Kidney (tissue), 14 donors: ENCODE data around the gene NOC4L. TPM values are rescaled to one million over a fixed set of nuclear protein-coding genes. Genes with fewer than 3 reads are reported as not detected.

Source experiments
- DNase-seq, 5 donors: peaks; one replicate each; pipeline ENCODE4 v3.0.0-alpha.2; 2013 to 2020
- FAIRE-seq: peaks from 2 replicates; lab custom pipeline; 2012; peaks lifted over from hg19 to GRCh38; lab: Jason Lieb, UNC
- H3K27ac ChIP-seq, 2 donors: one replicate each; pipeline ENCODE4 v1.7.0; 2013; ENCODE audit warnings: low read depth in 2 of 2, low read length in 2 of 2, inconsistent platforms in 1 of 2
- H3K27me3 ChIP-seq: one replicate; pipeline ENCODE4 v1.7.1; 2013; ENCODE audit warnings: low read length, inconsistent platforms; ENCODE audit not compliant: control insufficient read depth, insufficient read depth
- H3K36me3 ChIP-seq, 3 donors: one replicate each; pipeline versions ENCODE4 v1.7.0 to v1.7.1; 2013; ENCODE audit warnings: low read length in 3 of 3, control low read depth in 1 of 3, inconsistent platforms in 1 of 3; ENCODE audit not compliant: insufficient read depth in 3 of 3, control insufficient read depth in 2 of 3
- H3K4me1 ChIP-seq, 3 donors: one replicate each; pipeline versions ENCODE4 v1.7.0 to v1.7.1; 2013; ENCODE audit warnings: low read length in 3 of 3, inconsistent platforms in 1 of 3, low read depth in 1 of 3; ENCODE audit not compliant: control insufficient read depth in 2 of 3, insufficient read depth in 2 of 3
- H3K4me3 ChIP-seq, 3 donors: one replicate each; pipeline versions ENCODE4 v1.7.0 to v1.8.1; 2013; ENCODE audit warnings: low read length in 3 of 3, control low read depth in 1 of 3, inconsistent platforms in 1 of 3
- H3K9ac ChIP-seq, 3 donors: one replicate each; pipeline versions ENCODE4 v1.7.0 to v1.7.1; 2013; ENCODE audit warnings: low read length in 3 of 3, control low read depth in 1 of 3, inconsistent platforms in 1 of 3
- H3K9me3 ChIP-seq, 3 donors: one replicate each; pipeline versions ENCODE4 v1.7.0 to v1.7.1; 2013; ENCODE audit warnings: low read length in 3 of 3, control low read depth in 1 of 3, inconsistent platforms in 1 of 3; ENCODE audit not compliant: control insufficient read depth in 2 of 3, insufficient read depth in 1 of 3
- CTCF ChIP-seq: IDR thresholded peaks from 3 replicates; pipeline ENCODE4 v1.5.1; 2012; ENCODE audit warnings: mild to moderate bottlenecking, moderate library complexity, borderline replicate concordance; ENCODE audit not compliant: insufficient read depth; ENCODE audit errors: extremely low read depth
- intact Hi-C: fragments of 100-400 bp; cut with DNase I; formaldehyde crosslinking; loops from one replicate; pipeline ENCODE4 v1.11.1; 2022
- polyA plus RNA-seq: library from polyadenylated mRNA; stranded (reverse); fragments of 350-450 nt; fragmentation: Illumina TruSeq; extraction: RNeasy Lipid Tissue Mini Kit (QIAGEN cat#74804); gene quantifications from one replicate; pipeline ENCODE4 v1.2.3, GENCODE V29; 2014; ENCODE audit warnings: low read depth, low replicate concordance; ENCODE audit not compliant: insufficient read depth
- total RNA-seq: library from RNA; stranded (reverse); fragmentation: NEBNext Ultra II Directional; extraction: Animal tissue kit (Norgen Biotek cat#: 25700); gene quantifications from one replicate; pipeline ENCODE4 v1.2.1, GENCODE V29; 2021
- donor health status: control.
- donor health status: control.
- donor health status: control.
- donor health status: control.
- donor health status: control.
- donor health status: DM: yes; HTN: yes; CAD: no.
- donor health status: Normal renal cell carcinoma (clear cell type).

Gene NOC4L
- total and polyA plus RNA-seq, 2 donors from 2014 or later = 20.0 to 22.3 TPM

GRCh38 chr12:132151145-132151765 lies 7.0 kb downstream of the NOC4L start:
- no peak overlapping the region for H3K4me3 ChIP-seq
- no peak for FAIRE-seq

GRCh38 chr12:132151766-132152410 lies 7.6 kb downstream of the NOC4L start:
- intact Hi-C loops = no loop called here
- peaks cover 9 to 14% (median 12%) of the 10 kb centered on the region in 3 donors for H3K36me3 ChIP-seq
- peak in 2 of 5 donors; percentile 46 to 73 for DNase-seq

More at GRCh38 chr12:132151145-132151765, 7.0 kb downstream of the NOC4L start:
- H3K27ac ChIP-seq = no peak overlapping the region
- TF ChIP-seq CTCF = no peak
- peak in 2 of 5 donors; percentile 37 to 78 for DNase-seq
- intact Hi-C loops = no loop called here
- H3K4me1 ChIP-seq = peaks cover 0 to 5% (median 0%) of the 10 kb centered on the region in 3 donors
- H3K9me3 ChIP-seq = peaks cover 0 to 1% (median 0%) of the 10 kb centered on the region in 3 donors
- H3K36me3 ChIP-seq = peaks cover 3 to 8% (median 5%) of the 10 kb centered on the region in 3 donors
- H3K9ac ChIP-seq = no peak overlapping the region
- H3K27me3 ChIP-seq = peaks cover 4% of the 10 kb centered on the region

GRCh38 chr12:132152411-132152821 lies 8.2 kb downstream of the NOC4L start:
- peak in 1 of 5 donors; percentile 64 for DNase-seq
- Histone ChIP-seq H3K9me3 (peaks cover 0 to 9% (median 0%) of the 10 kb centered on the region in 3 donors), H3K4me3 (no peak overlapping the region), H3K27ac (no peak overlapping the region), H3K36me3 (peaks cover 13 to 19% (median 15%) of the 10 kb centered on the region in 3 donors), H3K4me1 (peaks cover 0 to 5% (median 2%) of the 10 kb centered on the region in 3 donors), H3K9ac (no peak overlapping the region), H3K27me3 (peaks cover 6% of the 10 kb centered on the region)
- TF ChIP-seq CTCF = no peak
- intact Hi-C loops = no loop called here
- no peak for FAIRE-seq

More at GRCh38 chr12:132151766-132152410, 7.6 kb downstream of the NOC4L start:
- H3K27ac ChIP-seq = no peak overlapping the region
- peaks cover 6% of the 10 kb centered on the region for H3K27me3 ChIP-seq
- peaks cover 0 to 5% (median 0%) of the 10 kb centered on the region in 3 donors for H3K4me1 ChIP-seq
- H3K9ac ChIP-seq = no peak overlapping the region
- H3K4me3 ChIP-seq = no peak overlapping the region
- H3K9me3 ChIP-seq = peaks cover 0 to 6% (median 0%) of the 10 kb centered on the region in 3 donors
- no peak for FAIRE-seq
- TF ChIP-seq CTCF = no peak
